Measurements from ENCODE around the gene GPA33. TPM values are rescaled to one million over a fixed set of nuclear protein-coding genes. Genes with fewer than 3 reads are reported as not detected.

Gene GPA33
- total RNA-seq, 4 donors from 2014 or later = 1.7 TPM; not detected in 3

GRCh38 chr1:167119696-167120095, 29.5 kb upstream of the GPA33 start:
- 94 to 97% methylated on average over 3 of the region's 3 CpGs for WGBS, 2 donors (ENCODE audit: low coverage in 1 of 2)
- TF ChIP-seq EP300 (IDR thresholded peaks at IDR 0.05) (no peak), POLR2AphosphoS5 (IDR thresholded peaks at IDR 0.05) (no peak), POLR2A (IDR thresholded peaks at IDR 0.05) (no peak)
- TF ChIP-seq, protein P1, sequence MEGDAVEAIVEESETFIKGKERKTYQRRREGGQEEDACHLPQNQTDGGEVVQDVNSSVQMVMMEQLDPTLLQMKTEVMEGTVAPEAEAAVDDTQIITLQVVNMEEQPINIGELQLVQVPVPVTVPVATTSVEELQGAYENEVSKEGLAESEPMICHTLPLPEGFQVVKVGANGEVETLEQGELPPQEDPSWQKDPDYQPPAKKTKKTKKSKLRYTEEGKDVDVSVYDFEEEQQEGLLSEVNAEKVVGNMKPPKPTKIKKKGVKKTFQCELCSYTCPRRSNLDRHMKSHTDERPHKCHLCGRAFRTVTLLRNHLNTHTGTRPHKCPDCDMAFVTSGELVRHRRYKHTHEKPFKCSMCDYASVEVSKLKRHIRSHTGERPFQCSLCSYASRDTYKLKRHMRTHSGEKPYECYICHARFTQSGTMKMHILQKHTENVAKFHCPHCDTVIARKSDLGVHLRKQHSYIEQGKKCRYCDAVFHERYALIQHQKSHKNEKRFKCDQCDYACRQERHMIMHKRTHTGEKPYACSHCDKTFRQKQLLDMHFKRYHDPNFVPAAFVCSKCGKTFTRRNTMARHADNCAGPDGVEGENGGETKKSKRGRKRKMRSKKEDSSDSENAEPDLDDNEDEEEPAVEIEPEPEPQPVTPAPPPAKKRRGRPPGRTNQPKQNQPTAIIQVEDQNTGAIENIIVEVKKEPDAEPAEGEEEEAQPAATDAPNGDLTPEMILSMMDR (IDR thresholded peaks at IDR 0.05) = no peak
- no peaks in the 10 kb centered on the region for H3K36me3 ChIP-seq
- peaks cover 0 to 11% (median 7%) of the 10 kb centered on the region in 3 donors for H3K4me1 ChIP-seq
- no peaks in the 10 kb centered on the region for H3K9me3 ChIP-seq
- no peak overlapping the region for H3K4me3 ChIP-seq
- no peak for ATAC-seq
- peaks cover 34% of the 10 kb centered on the region for H3K27me3 ChIP-seq
- no peak overlapping the region for H3K27ac ChIP-seq

GRCh38 chr1:167118188-167118587, 28.0 kb upstream of the GPA33 start:
- H3K27me3 ChIP-seq = peaks cover 44% of the 10 kb centered on the region
- peaks cover 0 to 11% (median 7%) of the 10 kb centered on the region in 3 donors for H3K4me1 ChIP-seq
- no peak for ATAC-seq
- H3K36me3 ChIP-seq = no peaks in the 10 kb centered on the region
- TF ChIP-seq POLR2AphosphoS5 (IDR thresholded peaks at IDR 0.05) = no peak
- TF ChIP-seq, protein P1 (IDR thresholded peaks at IDR 0.05) = no peak
- no peak for TF ChIP-seq POLR2A (IDR thresholded peaks at IDR 0.05)
- TF ChIP-seq EP300 (IDR thresholded peaks at IDR 0.05) = no peak
- H3K4me3 ChIP-seq = no peak overlapping the region
- H3K27ac ChIP-seq = no peak overlapping the region
- 94 to 96% methylated on average over 3 to 5 of the region's 5 CpGs for WGBS, 2 donors (ENCODE audit: low coverage in 1 of 2)
- H3K9me3 ChIP-seq = no peaks in the 10 kb centered on the region

DNA sequence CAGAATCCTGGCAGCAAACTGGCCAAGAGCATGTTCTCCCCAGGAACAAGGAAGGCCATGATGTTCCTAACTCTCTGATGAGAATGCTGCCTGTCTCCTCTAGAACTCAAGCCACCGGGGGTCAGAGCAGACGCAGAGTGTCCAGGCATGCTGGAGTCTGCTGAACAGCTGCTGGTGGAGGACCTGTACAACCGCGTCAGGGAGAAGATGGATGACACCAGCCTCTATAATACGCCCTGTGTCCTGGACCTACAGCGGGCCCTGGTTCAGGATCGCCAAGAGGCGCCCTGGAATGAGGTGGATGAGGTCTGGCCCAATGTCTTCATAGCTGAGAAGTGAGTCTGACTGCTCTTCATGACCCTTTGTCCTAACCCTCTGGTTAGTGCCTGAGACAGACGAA, 27.0 kb upstream of the GPA33 start:
- Histone ChIP-seq H3K36me3 (no peaks in the 10 kb centered on the region), H3K27me3 (peaks cover 44% of the 10 kb centered on the region), H3K4me3 (no peak overlapping the region), H3K27ac (no peak overlapping the region), H3K4me1 (peaks cover 0 to 11% (median 7%) of the 10 kb centered on the region in 3 donors), H3K9me3 (no peaks in the 10 kb centered on the region)
- TF ChIP-seq POLR2AphosphoS5 (IDR thresholded peaks at IDR 0.05) (no peak), EP300 (IDR thresholded peaks at IDR 0.05) (no peak), POLR2A (IDR thresholded peaks at IDR 0.05) (no peak)
- TF ChIP-seq, protein P1 (IDR thresholded peaks at IDR 0.05) = no peak
- ATAC-seq = no peak
- WGBS, 2 donors (ENCODE audit: low coverage in 1 of 2) = 86 to 88% methylated on average over 1 to 7 of the region's 9 CpGs

DNA sequence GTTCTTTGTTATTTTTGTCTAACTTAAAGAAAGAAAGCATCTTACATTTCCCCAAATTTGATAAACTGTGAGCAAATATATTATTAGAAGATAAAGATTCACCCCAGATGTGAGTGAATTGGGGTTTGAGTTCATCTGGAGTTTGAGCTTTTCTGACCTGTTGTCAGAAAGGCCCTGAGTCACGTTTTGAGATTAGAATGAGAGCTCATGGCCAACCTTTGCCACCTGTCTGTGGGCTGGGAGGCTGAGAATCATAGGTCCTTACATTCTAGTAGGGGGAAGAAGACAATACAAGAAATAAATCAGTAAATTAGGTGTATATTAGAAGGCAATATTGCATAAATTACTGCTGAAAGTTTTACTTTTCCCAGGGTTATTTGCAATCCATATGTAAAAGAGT, 26.0 kb upstream of the GPA33 start:
- H3K9me3 ChIP-seq = no peaks in the 10 kb centered on the region
- no peaks in the 10 kb centered on the region for H3K36me3 ChIP-seq
- no peak for TF ChIP-seq EP300 (IDR thresholded peaks at IDR 0.05)
- no peak for TF ChIP-seq POLR2A (IDR thresholded peaks at IDR 0.05)
- TF ChIP-seq, protein P1 (IDR thresholded peaks at IDR 0.05) = no peak
- TF ChIP-seq POLR2AphosphoS5 (IDR thresholded peaks at IDR 0.05) = no peak
- no peak overlapping the region for H3K4me3 ChIP-seq
- H3K4me1 ChIP-seq = peaks cover 0 to 3% (median 2%) of the 10 kb centered on the region in 3 donors
- H3K27ac ChIP-seq = no peak overlapping the region
- 42 to 60% methylated on average over 1 of the region's 1 CpG for WGBS, 2 donors (ENCODE audit: low coverage in 1 of 2)
- no peak for ATAC-seq
- H3K27me3 ChIP-seq = peaks cover 41% of the 10 kb centered on the region

GRCh38 chr1:167115655-167116054, 25.5 kb upstream of the GPA33 start:
- H3K27ac ChIP-seq = no peak overlapping the region
- no peaks in the 10 kb centered on the region for H3K36me3 ChIP-seq
- 34% methylated on average over 5 of the region's 5 CpGs; no CpG with 5 or more reads in 1 of the 2 donors for WGBS, 2 donors (ENCODE audit: low coverage in 1 of 2)
- peaks cover 0 to 5% (median 0%) of the 10 kb centered on the region in 3 donors for H3K9me3 ChIP-seq
- no peak for TF ChIP-seq EP300 (IDR thresholded peaks at IDR 0.05)
- TF ChIP-seq POLR2A (IDR thresholded peaks at IDR 0.05) = no peak
- TF ChIP-seq, protein P1 (IDR thresholded peaks at IDR 0.05) = no peak
- TF ChIP-seq POLR2AphosphoS5 (IDR thresholded peaks at IDR 0.05) = no peak
- ATAC-seq = no peak
- H3K4me3 ChIP-seq = no peak overlapping the region
- peaks cover 37% of the 10 kb centered on the region for H3K27me3 ChIP-seq
- H3K4me1 ChIP-seq = no peaks in the 10 kb centered on the region
